Muscle of leg (tissue), 16 donors: ENCODE data around the gene ADCY5. TPM values are rescaled to one million over a fixed set of nuclear protein-coding genes. Genes with fewer than 3 reads are reported as not detected.
"Not testable (repeated sequence)": the region's sequence is repeated elsewhere in the genome, so short reads cannot be mapped to it uniquely, and the experiment has no call there.

ENCODE experiments used
- DNase-seq: peaks from one replicate; pipeline ENCODE4 v3.0.0; 2013
- H3K27ac ChIP-seq: one replicate; pipeline ENCODE4 v1.5.1; 2013; ENCODE audit warnings: mild to moderate bottlenecking, low read length, control low read depth
- H3K27me3 ChIP-seq: one replicate; pipeline ENCODE4 v1.6.1; 2013; ENCODE audit warnings: low read length; ENCODE audit not compliant: control insufficient read depth, insufficient read depth
- H3K36me3 ChIP-seq: one replicate; pipeline ENCODE4 v1.6.1; 2013; ENCODE audit warnings: low read length; ENCODE audit not compliant: control insufficient read depth, insufficient read depth
- H3K4me1 ChIP-seq: one replicate; pipeline ENCODE4 v1.6.1; 2013; ENCODE audit warnings: low read length; ENCODE audit not compliant: control insufficient read depth, insufficient read depth
- H3K4me3 ChIP-seq: one replicate; pipeline ENCODE4 v1.5.1; 2013; ENCODE audit warnings: low read length, control low read depth
- H3K9me3 ChIP-seq: replicated peaks from 2 replicates; pipeline ENCODE4 v1.6.1; 2013; ENCODE audit warnings: low read depth, low read length; ENCODE audit not compliant: control insufficient read depth
- WGBS: methylation state at CpG from one replicate; pipeline ENCODE4 v1.1.5; 2013; ENCODE audit warnings: missing lambda C conversion rate; ENCODE audit not compliant: insufficient coverage; 5-methylcytosine and 5-hydroxymethylcytosine counted together
- long read RNA-seq, 11 donors: transcript quantifications; one replicate each; lab custom pipeline, GENCODE V29; 2026
- polyA plus RNA-seq, 8 donors: library from polyadenylated mRNA; unstranded; fragments of 120-200 nt; gene quantifications; one replicate each; pipeline versions ENCODE4 v1.2.1 to v1.2.3, GENCODE V29; 2013; ENCODE audit warnings: inconsistent platforms in 1 of 8, low replicate concordance in 1 of 8; ENCODE audit not compliant: insufficient read length in 8 of 8, insufficient read depth in 1 of 8
- total RNA-seq: library from RNA; stranded (reverse); fragments of 120-200 nt; gene quantifications from one replicate; pipeline ENCODE4 v1.2.4, GENCODE V29; 2013

ADCY5 gene
- 1.8 TPM for total RNA-seq
- 1 to 10 TPM; 2.4 to 6.1 (median 4.5) TPM for polyA plus RNA-seq
- long read RNA-seq, donor 1 = 0 reads
- long read RNA-seq, donor 2 = 0 reads
- long read RNA-seq, donor 3 = 0 reads
- long read RNA-seq, donor 4 = 0 reads
- long read RNA-seq, donor 5 = 0 reads
- long read RNA-seq, donor 6 = 0 reads
- long read RNA-seq, donor 7 = 0 reads
- long read RNA-seq, donor 8 = 0 reads
- long read RNA-seq, donor 9 = 0 reads
- long read RNA-seq, donor 10 = 0 reads
- long read RNA-seq, donor 11 = 0 reads

GRCh38 chr3:123448536-123449101 is at the start of gene ADCY5:
Gene ADCY5, minus strand, starts transcription at chr3:123449090. Its CDS starts 545 bp downstream, at chr3:123448545.
- H3K4me3 ChIP-seq = peak within 1 kb of the TSS; percentile 52
- DNase-seq = peak; percentile 27
- H3K9me3 ChIP-seq = no peaks in the 10 kb centered on the region
- WGBS = 1% methylated on average over 59 of the region's 67 CpGs
- no peak within 1 kb of the TSS for H3K27ac ChIP-seq
- peaks cover 66% of the 10 kb centered on the region for H3K27me3 ChIP-seq
- peaks cover 9% of the 10 kb centered on the region for H3K4me1 ChIP-seq
- H3K36me3 ChIP-seq = no peaks in the 10 kb centered on the region

GRCh38 chr3:123493912-123494311 is 45.0 kb upstream of the ADCY5 start:
- Histone ChIP-seq H3K9me3 (no peaks in the 10 kb centered on the region), H3K4me3 (no peak overlapping the region), H3K27ac (no peak overlapping the region), H3K27me3 (no peaks in the 10 kb centered on the region), H3K36me3 (peaks cover 19% of the 10 kb centered on the region), H3K4me1 (peaks cover 14% of the 10 kb centered on the region)
- no peak for DNase-seq
- WGBS = 90% methylated on average over 2 of the region's 4 CpGs

GRCh38 chr3:123491966-123492587 is 43.2 kb upstream of the ADCY5 start:
- H3K9me3 ChIP-seq = no peaks in the 10 kb centered on the region
- no peak for DNase-seq
- H3K4me3 ChIP-seq = no peak overlapping the region
- WGBS = 80% methylated on average over 1 of the region's 4 CpGs
- no peaks in the 10 kb centered on the region for H3K27me3 ChIP-seq
- no peaks in the 10 kb centered on the region for H3K4me1 ChIP-seq
- peaks cover 10% of the 10 kb centered on the region for H3K36me3 ChIP-seq
- no peak overlapping the region for H3K27ac ChIP-seq

- H3K4me3 ChIP-seq = no peak overlapping the region
- peaks cover 3% of the 10 kb centered on the region for H3K36me3 ChIP-seq
- 2% methylated on average over 7 of the region's 8 CpGs for WGBS
- DNase-seq = peak; percentile 88
- H3K4me1 ChIP-seq = no peaks in the 10 kb centered on the region
- H3K27ac ChIP-seq = no peak overlapping the region
- no peaks in the 10 kb centered on the region for H3K27me3 ChIP-seq
- no peaks in the 10 kb centered on the region for H3K9me3 ChIP-seq
Measured at GRCh38 chr3:123489400-123490004, 40.6 kb upstream of the ADCY5 start.

GRCh38 chr3:123488645-123489347 is 39.9 kb upstream of the ADCY5 start:
- WGBS = 71% methylated on average over 1 of the region's 5 CpGs
- Histone ChIP-seq H3K27me3 (no peaks in the 10 kb centered on the region), H3K36me3 (peaks cover 3% of the 10 kb centered on the region), H3K9me3 (no peaks in the 10 kb centered on the region), H3K4me3 (no peak overlapping the region), H3K27ac (no peak overlapping the region), H3K4me1 (no peaks in the 10 kb centered on the region)
- DNase-seq = no peak

GRCh38 chr3:123487063-123487462 is 38.2 kb upstream of the ADCY5 start:
- not testable (repeated sequence) for H3K27me3 ChIP-seq, H3K36me3 ChIP-seq, H3K4me3 ChIP-seq, H3K9me3 ChIP-seq, DNase-seq, H3K27ac ChIP-seq, H3K4me1 ChIP-seq
- WGBS = 100% methylated on average over 1 of the region's 8 CpGs

GRCh38 chr3:123486460-123486859 is 37.6 kb upstream of the ADCY5 start:
- no peaks in the 10 kb centered on the region for H3K4me1 ChIP-seq
- H3K36me3 ChIP-seq = peaks cover 3% of the 10 kb centered on the region
- DNase-seq = no peak
- H3K27ac ChIP-seq = no peak overlapping the region
- WGBS = 93% methylated on average over 3 of the region's 7 CpGs
- no peaks in the 10 kb centered on the region for H3K9me3 ChIP-seq
- H3K27me3 ChIP-seq = no peaks in the 10 kb centered on the region
- no peak overlapping the region for H3K4me3 ChIP-seq

- Histone ChIP-seq H3K4me3 (no peak overlapping the region), H3K27me3 (no peaks in the 10 kb centered on the region), H3K9me3 (no peaks in the 10 kb centered on the region), H3K36me3 (peaks cover 1% of the 10 kb centered on the region), H3K4me1 (no peaks in the 10 kb centered on the region), H3K27ac (no peak overlapping the region)
- DNase-seq = no peak
- WGBS = 65% methylated on average over 3 of the region's 4 CpGs
Measured at GRCh38 chr3:123485551-123485950, 36.7 kb upstream of the ADCY5 start.

GRCh38 chr3:123483146-123483545 is 34.3 kb upstream of the ADCY5 start:
- no peak for DNase-seq
- H3K27ac ChIP-seq = no peak overlapping the region
- H3K36me3 ChIP-seq = no peaks in the 10 kb centered on the region
- no peak overlapping the region for H3K4me3 ChIP-seq
- whole genome bisulfite sequencing = 83% methylated on average over 6 of the region's 6 CpGs
- H3K27me3 ChIP-seq = no peaks in the 10 kb centered on the region
- no peaks in the 10 kb centered on the region for H3K9me3 ChIP-seq
- H3K4me1 ChIP-seq = no peaks in the 10 kb centered on the region
